H9 (cell line): Measurements from ENCODE around the gene EVL. TPM values are rescaled to one million over a fixed set of nuclear protein-coding genes. Genes with fewer than 3 reads are reported as not detected.

ENCODE experiments used
- DNase-seq: peaks from one replicate; pipeline ENCODE4 v3.0.0-alpha.2; 2017
- H2AFZ ChIP-seq: one replicate; pipeline ENCODE4 v1.6.1; 2013; ENCODE audit warnings: mild to moderate bottlenecking, low read length, control low read depth, moderate library complexity
- H2AK5ac ChIP-seq: 2 replicates; pipeline ENCODE4 v1.6.1; 2013; ENCODE audit warnings: low read length, control low read depth, mixed read lengths; ENCODE audit not compliant: insufficient read length
- H2BK120ac ChIP-seq: one replicate; pipeline ENCODE4 v1.6.1; 2013; ENCODE audit warnings: low read depth, mild to moderate bottlenecking, low read length, control low read depth, inconsistent platforms; ENCODE audit not compliant: poor library complexity, severe bottlenecking
- H2BK12ac ChIP-seq: 2 replicates; pipeline ENCODE4 v1.6.1; 2013; ENCODE audit warnings: low read length, control low read depth, mixed read lengths, low read depth; ENCODE audit not compliant: insufficient read length
- H2BK15ac ChIP-seq: 2 replicates; pipeline ENCODE4 v1.6.1; 2013; ENCODE audit warnings: low read depth, low read length, control low read depth
- H2BK20ac ChIP-seq: one replicate; pipeline ENCODE4 v1.6.1; 2013; ENCODE audit warnings: low read depth, mild to moderate bottlenecking, low read length, control low read depth, inconsistent platforms; ENCODE audit not compliant: poor library complexity, severe bottlenecking
- H2BK5ac ChIP-seq: 2 replicates; pipeline ENCODE4 v1.6.1; 2013; ENCODE audit warnings: low read length, control low read depth, mixed read lengths; ENCODE audit not compliant: insufficient read length
- H3K14ac ChIP-seq: 2 replicates; pipeline ENCODE4 v1.6.1; 2013; ENCODE audit warnings: low read length, control low read depth; ENCODE audit not compliant: insufficient read depth
- H3K18ac ChIP-seq: 2 replicates; pipeline ENCODE4 v1.6.1; 2013; ENCODE audit warnings: low read depth, mild to moderate bottlenecking, mixed read lengths, low read length, control low read depth; ENCODE audit not compliant: insufficient read length
- H3K23ac ChIP-seq: 2 replicates; pipeline ENCODE4 v1.6.1; 2013; ENCODE audit warnings: low read length, control low read depth, mixed read lengths, low read depth; ENCODE audit not compliant: insufficient read length
- H3K23me2 ChIP-seq: 2 replicates; pipeline ENCODE4 v1.6.1; 2013; ENCODE audit warnings: low read depth, mild to moderate bottlenecking, mixed read lengths, low read length, control low read depth; ENCODE audit not compliant: insufficient read length, poor library complexity, severe bottlenecking
- H3K27ac ChIP-seq: 2 replicates; pipeline ENCODE4 v1.5.1; 2013; ENCODE audit warnings: low read length, control low read depth, mixed read lengths, low read depth; ENCODE audit not compliant: insufficient read length
- H3K27me3 ChIP-seq: 2 replicates; pipeline ENCODE4 v1.6.1; 2013; ENCODE audit warnings: low read length, control low read depth, inconsistent platforms; ENCODE audit not compliant: insufficient read depth
- H3K4ac ChIP-seq: 2 replicates; pipeline ENCODE4 v1.6.1; 2013; ENCODE audit warnings: low read depth, mild to moderate bottlenecking, control low read depth, inconsistent platforms, low read length, moderate library complexity
- H3K4me1 ChIP-seq: 2 replicates; pipeline ENCODE4 v1.6.1; 2013; ENCODE audit warnings: low read length, control low read depth, inconsistent platforms; ENCODE audit not compliant: insufficient read depth
- H3K4me2 ChIP-seq: 2 replicates; pipeline ENCODE4 v1.6.1; 2013; ENCODE audit warnings: low read length, control low read depth, mixed read lengths; ENCODE audit not compliant: insufficient read length, insufficient read depth
- H3K56ac ChIP-seq: 2 replicates; pipeline ENCODE4 v1.6.1; 2013; ENCODE audit warnings: low read depth, mild to moderate bottlenecking, mixed read lengths, low read length, control low read depth; ENCODE audit not compliant: insufficient read length
- H3K79me1 ChIP-seq: 2 replicates; pipeline ENCODE4 v1.6.1; 2013; ENCODE audit warnings: low read depth, mild to moderate bottlenecking, moderate library complexity, low read length, control low read depth, inconsistent platforms; ENCODE audit not compliant: insufficient read depth, poor library complexity, severe bottlenecking
- H3K79me2 ChIP-seq: 2 replicates; pipeline ENCODE4 v1.6.1; 2013; ENCODE audit warnings: low read length, control low read depth, inconsistent platforms; ENCODE audit not compliant: insufficient read depth
- H3K9ac ChIP-seq: 2 replicates; pipeline ENCODE4 v1.6.1; 2013; ENCODE audit warnings: low read length, control low read depth, mixed read lengths; ENCODE audit not compliant: insufficient read length; ENCODE audit errors: extremely low read depth
- H3K9me3 ChIP-seq: one replicate; pipeline ENCODE4 v1.6.1; 2013; ENCODE audit warnings: low read depth, low read length, inconsistent platforms; ENCODE audit not compliant: control insufficient read depth
- H3T11ph ChIP-seq: one replicate; pipeline ENCODE4 v1.6.1; 2013; ENCODE audit warnings: mild to moderate bottlenecking, low read length, control low read depth, inconsistent platforms
- H4K20me1 ChIP-seq: one replicate; pipeline ENCODE4 v1.6.1; 2013; ENCODE audit not compliant: control insufficient read depth, insufficient read length, insufficient read depth
- H4K5ac ChIP-seq: 2 replicates; pipeline ENCODE4 v1.6.1; 2013; ENCODE audit warnings: low read depth, mild to moderate bottlenecking, mixed read lengths, low read length, control low read depth; ENCODE audit not compliant: insufficient read length
- H4K8ac ChIP-seq: replicated peaks from 2 replicates; pipeline ENCODE4 v1.6.1; 2013; ENCODE audit warnings: low read length, control low read depth, mixed read lengths, low read depth; ENCODE audit not compliant: insufficient read length
- H4K91ac ChIP-seq: 2 replicates; pipeline ENCODE4 v1.6.1; 2013; ENCODE audit warnings: low read depth, mild to moderate bottlenecking, moderate library complexity, mixed read lengths, low read length, control low read depth; ENCODE audit not compliant: insufficient read length
- H3K27ac Mint-ChIP-seq, 3 experiments: 2 replicates in 2 of 3; 3 replicates in 1 of 3; pipeline ENCODE4 v1.8.0; 2020 to 2021; ENCODE audit warnings: mixed read lengths in 3 of 3, mild to moderate bottlenecking in 1 of 3, moderate library complexity in 1 of 3
- H3K27me3 Mint-ChIP-seq: 2 replicates; pipeline ENCODE4 v1.8.0; 2021; ENCODE audit warnings: low read depth, mild to moderate bottlenecking, moderate library complexity, mixed read lengths
- H3K36me3 Mint-ChIP-seq, 3 experiments: 2 replicates in 2 of 3; 3 replicates in 1 of 3; pipeline ENCODE4 v1.8.0; 2020 to 2021; ENCODE audit warnings: low read depth in 3 of 3, mixed read lengths in 3 of 3; ENCODE audit not compliant: insufficient read depth in 1 of 3
- H3K4me1 Mint-ChIP-seq, 2 experiments: 2 replicates each; pipeline ENCODE4 v1.8.0; 2020; ENCODE audit warnings: mixed read lengths in 2 of 2
- H3K4me3 Mint-ChIP-seq, 2 experiments: 2 replicates in 1 of 2; 3 replicates in 1 of 2; pipeline ENCODE4 v1.8.0; 2020 to 2021; ENCODE audit warnings: mild to moderate bottlenecking in 2 of 2, mixed read lengths in 2 of 2, moderate library complexity in 1 of 2
- H3K9me3 Mint-ChIP-seq, 2 experiments: 2 replicates in 1 of 2; 3 replicates in 1 of 2; pipeline ENCODE4 v1.8.0; 2020; ENCODE audit warnings: mild to moderate bottlenecking in 2 of 2, mixed read lengths in 2 of 2, moderate library complexity in 1 of 2
- CTCF ChIP-seq: fragments of 200-600 bp; sonication (generic); conservative IDR thresholded peaks from 3 replicates; pipeline ENCODE4 v1.8.0; 2021; ENCODE audit warnings: antibody characterized with exemption, mild to moderate bottlenecking
- WGBS: extraction: QIAGEN DNeasy Blood & Tissue Kit; methylation state at CpG from one replicate; pipeline ENCODE4 v1.1.7; 2013; ENCODE audit warnings: missing lambda C conversion rate, low lambda C conversion rate, mixed read lengths; ENCODE audit not compliant: insufficient read length; ENCODE audit errors: extremely low coverage; 5-methylcytosine and 5-hydroxymethylcytosine counted together
- total RNA-seq: library from RNA; stranded (reverse); gene quantifications from 2 replicates; pipeline ENCODE4 v1.2.1, GENCODE V29; 2021

Gene EVL
- total RNA-seq, 1 experiment from 2014 or later, result 53.2 TPM

GRCh38 chr14:100188392-100189030 lies 123.3 kb downstream of the EVL start:
- no peak overlapping the region for H3K4me2 ChIP-seq
- no peaks in the 10 kb centered on the region for H4K20me1 ChIP-seq
- no peak overlapping the region for H2BK12ac ChIP-seq
- no peak for TF ChIP-seq CTCF
- no peak overlapping the region for H3K9ac ChIP-seq
- H3K9me3 Mint-ChIP-seq, result peaks cover 5 to 6% of the 10 kb centered on the region in 2 experiments; a peak in 3 of 5 replicates
- H4K91ac ChIP-seq, result no peak overlapping the region
- H2BK5ac ChIP-seq, result no peak overlapping the region
- H3K27ac ChIP-seq, result no peak overlapping the region
- H3K9me3 ChIP-seq, result no peaks in the 10 kb centered on the region
- H3K27me3 Mint-ChIP-seq, result peaks cover 1% of the 10 kb centered on the region
- no peaks in the 10 kb centered on the region for H3K27me3 ChIP-seq
- H3K79me1 ChIP-seq, result no peaks in the 10 kb centered on the region
- H3K18ac ChIP-seq, result no peak overlapping the region
- no peak overlapping the region for H2BK15ac ChIP-seq
- peaks cover 4 to 9% of the 10 kb centered on the region in 2 experiments for H3K4me1 Mint-ChIP-seq
- no peak overlapping the region for H3T11ph ChIP-seq
- H4K8ac ChIP-seq, result no peak overlapping the region
- no CpG with 5 or more reads among the region's 12 CpGs for WGBS
- no peak overlapping the region for H2BK120ac ChIP-seq
- no peak for DNase-seq
- no peak overlapping the region for H3K23ac ChIP-seq
- H3K14ac ChIP-seq, result no peak overlapping the region
- H3K23me2 ChIP-seq, result no peaks in the 10 kb centered on the region
- H3K36me3 Mint-ChIP-seq, result peaks cover 0 to 5% (median 0%) of the 10 kb centered on the region in 3 experiments; a peak in 1 of 7 replicates
- no peak overlapping the region for H2BK20ac ChIP-seq
- no peak overlapping the region for H2AK5ac ChIP-seq
- no peak overlapping the region for H3K4ac ChIP-seq
- no peak overlapping the region for H3K56ac ChIP-seq
- no peak overlapping the region for H2AFZ ChIP-seq
- H3K4me1 ChIP-seq, result no peaks in the 10 kb centered on the region; the same call in 1 of the 2 replicates
- no peak overlapping the region for H4K5ac ChIP-seq
- H3K4me3 Mint-ChIP-seq, result no peak overlapping the region
- H3K27ac Mint-ChIP-seq, result no peak overlapping the region
- no peaks in the 10 kb centered on the region for H3K79me2 ChIP-seq
